IMR-90 (cell line): Measurements from ENCODE around the gene TRPV3.

Source experiments
- CEBPB ChIP-seq: IDR thresholded peaks from 2 replicates; pipeline ENCODE4 v1.6.1; 2012; ENCODE audit warnings: low read depth, low read length, improper control_type of control experiment
- CTCF ChIP-seq: conservative IDR thresholded peaks from 2 replicates; pipeline ENCODE4 v1.5.1; 2012; ENCODE audit warnings: mild to moderate bottlenecking, low read depth, low read length, improper control_type of control experiment
- ELK1 ChIP-seq: fragments of 150-350 bp; IDR thresholded peaks from 2 replicates; pipeline ENCODE4 v1.6.1; 2016; ENCODE audit warnings: low read depth, mild to moderate bottlenecking, low read length, moderate library complexity, borderline replicate concordance
- FOS ChIP-seq: fragments of 150-350 bp; IDR thresholded peaks from 2 replicates; pipeline ENCODE4 v1.6.1; 2016; ENCODE audit warnings: low read depth, low read length
- MXI1 ChIP-seq: IDR thresholded peaks from 2 replicates; pipeline ENCODE4 v1.6.1; 2012; ENCODE audit warnings: low read depth, mild to moderate bottlenecking, low read length, moderate library complexity, borderline replicate concordance
- POLR2A ChIP-seq: IDR thresholded peaks from 2 replicates; pipeline ENCODE4 v1.6.1; 2012; ENCODE audit warnings: mild to moderate bottlenecking, low read depth, low read length
- RAD21 ChIP-seq: IDR thresholded peaks from 2 replicates; pipeline ENCODE4 v1.6.1; 2012; ENCODE audit warnings: low read length, improper control_type of control experiment
- RCOR1 ChIP-seq: IDR thresholded peaks from 2 replicates; pipeline ENCODE4 v1.6.1; 2012; ENCODE audit warnings: mild to moderate bottlenecking, low read length, improper control_type of control experiment; ENCODE audit not compliant: insufficient replicate concordance
- USF2 ChIP-seq: fragments of 150-350 bp; IDR thresholded peaks from 2 replicates; pipeline ENCODE4 v1.6.1; 2017; ENCODE audit warnings: mild to moderate bottlenecking, antibody characterized with exemption, low read length, low read depth

GRCh38 chr17:3592216-3592860 is 34.7 kb upstream of the TRPV3 start:
- TF ChIP-seq POLR2A (no peak), CTCF (no peak), FOS (no peak), USF2 (no peak), RAD21 (no peak), RCOR1 (no peak), CEBPB (no peak), MXI1 (no peak), ELK1 (no peak)
